ENCODE data around the gene ATP2A2.
"Not testable (repeated sequence)": the region's sequence is repeated elsewhere in the genome, so short reads cannot be mapped to it uniquely, and the experiment has no call there.

The ATP2A2 gene

DNA sequence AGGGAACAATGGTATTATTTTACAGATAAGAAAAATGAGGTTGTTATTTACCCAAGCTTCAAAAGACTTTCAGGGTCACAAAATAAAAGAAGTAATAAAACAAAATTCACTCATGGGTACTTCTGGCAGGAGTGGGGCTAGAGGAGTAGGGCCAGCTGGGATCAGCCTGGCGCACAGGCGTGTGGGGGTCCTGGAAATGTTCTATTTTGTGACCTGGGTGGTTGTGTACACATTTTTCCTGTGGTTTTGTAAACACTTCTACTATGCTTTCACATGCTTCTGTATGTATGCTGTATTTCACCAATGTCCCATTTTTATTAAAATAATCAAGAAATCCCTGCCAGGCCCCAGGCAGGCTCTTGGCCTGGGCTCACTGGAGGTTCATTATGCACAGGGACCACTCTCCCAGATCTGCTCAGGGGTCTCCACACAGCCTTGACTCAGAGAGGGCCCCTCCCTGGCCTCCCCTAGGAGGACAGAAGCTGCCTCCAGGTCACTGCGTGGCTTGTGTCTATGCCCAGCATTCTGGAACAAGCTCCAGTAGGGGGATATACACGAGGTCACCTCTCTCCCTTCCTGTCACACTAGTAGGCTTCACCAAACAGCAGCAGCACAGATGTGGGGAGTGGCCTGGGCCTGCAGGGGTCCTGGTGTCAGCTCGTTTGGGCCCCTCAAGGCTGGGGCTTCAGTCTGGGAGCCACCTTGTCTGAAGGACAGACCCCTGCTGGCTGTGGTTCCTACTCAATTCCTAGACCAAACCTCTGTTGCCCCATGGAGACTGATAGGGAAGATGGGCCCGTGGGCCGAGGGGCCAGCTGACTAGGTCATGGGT is 84.7 kb downstream of the ATP2A2 start:
- no peak for DNase-seq (ENCODE audit: extremely low read depth in 1 of 2, low read depth in 1 of 2)

DNA sequence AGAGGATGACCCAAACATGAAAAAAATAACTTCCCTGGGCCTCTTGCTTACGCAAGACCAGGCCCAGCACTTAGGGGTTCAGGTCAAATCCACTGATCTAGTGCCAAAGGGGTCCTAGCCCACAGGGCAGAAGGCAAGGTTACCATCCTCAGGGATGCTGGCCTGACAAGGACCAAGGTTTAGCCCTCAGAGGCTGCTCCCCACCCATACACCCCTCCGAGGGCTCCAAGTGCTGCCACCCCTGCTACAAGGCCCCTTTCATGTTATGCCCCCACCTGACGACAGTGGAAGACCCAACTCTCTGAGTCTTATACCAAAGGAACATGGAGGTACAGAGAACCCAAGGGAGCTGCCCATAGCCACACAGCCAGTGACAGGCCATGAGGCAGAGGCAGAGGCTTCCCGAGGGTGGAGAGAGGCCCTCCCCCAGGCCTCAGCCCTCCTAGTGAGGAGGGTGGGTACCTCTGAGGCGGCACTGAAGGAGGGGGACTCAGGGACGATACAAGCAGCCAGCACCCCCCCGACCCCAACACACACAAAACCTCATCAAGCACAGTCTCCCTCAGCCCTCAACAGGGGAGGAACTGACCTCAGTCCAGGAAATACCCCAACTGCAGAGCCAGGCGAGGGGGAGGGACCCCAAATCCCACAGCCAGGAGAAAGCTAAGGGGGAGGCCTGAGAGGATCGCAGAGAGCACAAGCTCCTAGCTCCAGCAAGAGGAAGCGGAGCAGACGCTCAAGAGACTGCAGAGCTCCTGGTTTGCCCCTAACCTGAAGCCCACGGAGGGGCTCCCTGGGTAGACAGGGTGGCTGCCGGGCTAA is 85.5 kb downstream of the ATP2A2 start:
- DNase-seq (ENCODE audit: extremely low read depth in 1 of 2, low read depth in 1 of 2): no peak

DNA sequence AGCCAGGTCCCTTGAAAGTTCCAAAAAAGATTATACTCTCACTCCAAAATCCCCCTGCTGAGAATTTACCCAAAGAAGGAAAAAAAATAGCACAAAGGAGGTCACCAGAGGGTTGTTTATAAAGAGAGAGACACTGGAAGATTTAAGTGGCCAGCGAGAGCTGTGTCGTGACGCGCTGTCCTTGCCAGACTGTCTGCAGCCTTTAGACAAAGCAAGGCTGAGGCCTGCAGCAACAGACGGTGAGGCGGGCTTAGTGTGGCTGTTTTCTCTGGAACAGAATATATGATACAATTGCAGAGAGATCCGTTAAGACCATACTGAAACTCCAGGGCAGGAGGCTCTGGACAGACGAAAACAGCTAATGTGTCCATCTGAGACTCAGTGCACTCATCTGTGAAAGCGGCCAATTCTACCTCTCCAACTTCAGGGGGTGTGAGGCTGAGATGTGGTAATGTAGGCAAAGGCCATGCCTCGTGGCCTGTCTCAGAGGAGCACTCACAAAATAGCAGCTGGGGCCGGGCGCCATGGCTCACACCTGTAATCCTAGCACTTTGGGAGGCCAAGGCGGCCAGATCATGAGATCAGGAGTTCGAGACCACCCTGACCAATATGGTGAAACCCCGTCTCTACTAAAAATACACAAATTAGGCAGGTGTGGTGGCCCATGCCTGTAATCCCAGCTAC is 86.3 kb downstream of the ATP2A2 start:
- DNase-seq (ENCODE audit: extremely low read depth in 1 of 2, low read depth in 1 of 2): no peak

DNA sequence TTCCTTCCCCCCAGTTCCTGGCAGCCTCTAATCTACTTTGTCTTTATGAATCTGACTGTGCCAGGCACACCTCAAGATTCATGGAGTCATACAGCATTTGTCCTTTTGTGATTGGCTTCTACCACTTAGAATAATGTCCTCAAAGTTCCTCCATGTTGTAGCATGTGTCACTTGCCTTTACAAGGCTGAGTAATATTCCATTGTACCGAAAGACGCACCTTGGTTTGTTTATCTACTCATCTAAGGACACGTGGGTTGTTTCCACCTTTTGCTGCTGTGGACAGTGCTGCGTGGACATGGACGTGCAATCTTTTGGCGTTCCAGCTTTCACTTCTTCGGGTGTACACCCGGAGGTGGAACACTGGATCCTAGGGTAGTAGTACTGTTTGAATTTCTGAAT is 88.9 kb downstream of the ATP2A2 start:
- no peak for DNase-seq (ENCODE audit: extremely low read depth in 1 of 2, low read depth in 1 of 2)

DNA sequence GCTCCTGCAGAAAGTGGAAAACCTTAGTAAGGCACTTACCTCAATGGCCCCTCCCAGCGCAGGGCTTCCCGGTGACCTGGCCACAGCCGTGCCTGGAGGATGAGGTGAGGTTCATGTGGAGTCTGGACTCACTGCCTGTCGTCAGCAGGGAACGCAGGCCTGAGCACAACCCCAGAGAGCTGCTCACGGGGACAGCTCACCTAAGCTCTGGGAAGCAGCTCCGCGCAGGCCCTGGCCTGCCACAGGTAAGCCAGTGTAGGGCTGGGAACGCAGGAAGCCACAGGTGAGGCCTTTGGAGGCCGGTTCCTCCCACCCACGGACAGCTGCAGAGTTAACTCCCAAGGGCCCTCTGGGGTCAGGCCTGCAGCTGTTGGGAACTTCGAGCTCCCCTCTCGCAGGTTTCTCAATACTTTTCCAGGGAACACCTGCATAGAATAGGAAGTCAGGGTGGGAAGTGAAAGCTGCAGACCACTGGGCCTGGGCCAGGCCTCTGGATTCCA is 89.7 kb downstream of the ATP2A2 start:
- DNase-seq (ENCODE audit: extremely low read depth in 1 of 2, low read depth in 1 of 2): no peak

DNA sequence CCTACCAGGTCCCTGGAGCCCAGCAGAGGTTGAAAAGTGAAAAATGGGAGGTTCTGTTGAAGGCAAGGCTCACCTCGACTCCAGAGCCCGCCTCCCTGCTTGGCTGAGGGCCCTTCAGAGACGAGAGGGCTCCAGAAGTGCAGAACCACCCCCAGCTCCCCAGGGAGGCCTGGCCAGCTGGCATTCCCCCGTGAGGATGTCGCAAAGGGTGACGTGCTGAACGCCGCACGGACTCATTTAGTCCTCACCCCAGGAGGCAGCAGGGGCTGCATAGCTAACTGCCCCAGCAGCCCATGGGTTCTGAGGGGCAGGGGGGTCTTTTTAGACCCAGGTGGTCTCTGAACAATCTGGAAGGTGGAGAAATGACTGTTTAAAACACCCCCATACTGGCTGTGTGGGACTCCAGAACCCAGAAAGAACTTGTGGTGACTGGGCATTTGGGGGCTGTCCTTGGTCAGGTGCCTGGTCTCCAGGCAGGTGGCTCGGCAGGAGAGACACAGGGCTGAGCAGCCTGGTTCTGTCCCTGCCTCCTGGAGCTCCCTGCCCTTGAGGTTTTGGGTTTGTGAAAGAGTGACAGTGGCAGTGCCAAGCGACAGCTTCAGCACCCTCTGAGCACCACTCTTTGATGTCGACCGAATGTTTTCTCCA is 90.5 kb downstream of the ATP2A2 start:
- DNase-seq (ENCODE audit: extremely low read depth in 1 of 2, low read depth in 1 of 2): no peak

DNA sequence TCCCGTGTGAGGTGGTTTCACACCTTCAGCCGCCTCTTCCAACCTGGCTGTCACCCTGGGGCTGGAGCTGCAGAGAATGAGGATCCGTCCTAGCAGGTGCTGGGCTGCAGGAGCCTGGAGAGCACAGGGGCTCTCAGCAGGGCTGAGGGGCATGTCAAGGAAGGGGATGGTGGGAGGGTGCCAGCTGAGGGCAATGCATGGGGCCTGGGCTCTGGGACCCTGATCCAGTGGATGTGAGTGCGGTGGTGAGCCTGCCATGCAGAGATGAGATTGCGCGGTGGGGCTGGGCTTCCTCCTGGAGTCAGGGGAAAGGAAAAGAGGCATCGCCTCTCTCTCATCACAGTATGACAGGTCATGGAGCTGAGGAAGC is 91.0 kb downstream of the ATP2A2 start:
- DNase-seq (ENCODE audit: extremely low read depth in 1 of 2, low read depth in 1 of 2): no peak

DNA sequence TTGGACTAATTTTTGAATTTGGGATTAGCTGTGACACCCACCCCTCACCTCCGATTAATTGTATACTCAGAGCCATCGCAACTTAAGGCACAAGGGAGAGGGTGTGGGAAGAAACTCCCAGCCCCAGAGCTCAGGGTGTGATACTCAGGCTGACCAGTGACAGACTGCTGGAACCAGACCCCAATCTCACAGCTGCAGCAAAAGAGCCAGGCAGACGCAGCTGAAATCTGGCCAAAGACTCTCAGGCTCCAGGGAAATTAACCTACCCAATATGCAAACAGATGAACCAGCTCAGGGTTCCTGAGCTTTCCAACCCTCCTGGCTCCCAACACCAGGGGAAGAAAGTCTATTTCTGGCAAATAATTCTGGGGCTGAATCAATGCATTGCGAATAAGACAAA is 92.0 kb downstream of the ATP2A2 start:
- no peak for DNase-seq (ENCODE audit: extremely low read depth in 1 of 2, low read depth in 1 of 2)

DNA sequence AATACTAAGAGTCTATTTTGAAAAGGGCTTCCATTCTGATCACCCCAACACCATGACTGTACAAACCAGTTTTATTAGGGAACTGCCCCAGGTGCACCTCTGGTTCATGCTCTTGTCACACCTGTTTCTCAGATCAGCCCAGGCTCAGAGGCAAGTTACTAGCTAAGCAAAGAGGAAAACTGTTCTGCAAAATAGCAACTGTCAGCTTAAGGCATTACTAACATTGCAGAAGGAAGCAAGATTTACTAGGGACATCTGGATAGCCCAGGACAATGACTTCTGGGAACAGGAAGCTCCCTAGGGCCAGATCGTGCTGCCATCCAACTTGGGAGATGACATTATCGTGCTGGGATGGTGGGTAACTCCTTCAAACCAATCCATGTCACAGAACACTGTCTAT is 92.4 kb downstream of the ATP2A2 start:
- no peak for DNase-seq (ENCODE audit: extremely low read depth in 1 of 2, low read depth in 1 of 2)

DNA sequence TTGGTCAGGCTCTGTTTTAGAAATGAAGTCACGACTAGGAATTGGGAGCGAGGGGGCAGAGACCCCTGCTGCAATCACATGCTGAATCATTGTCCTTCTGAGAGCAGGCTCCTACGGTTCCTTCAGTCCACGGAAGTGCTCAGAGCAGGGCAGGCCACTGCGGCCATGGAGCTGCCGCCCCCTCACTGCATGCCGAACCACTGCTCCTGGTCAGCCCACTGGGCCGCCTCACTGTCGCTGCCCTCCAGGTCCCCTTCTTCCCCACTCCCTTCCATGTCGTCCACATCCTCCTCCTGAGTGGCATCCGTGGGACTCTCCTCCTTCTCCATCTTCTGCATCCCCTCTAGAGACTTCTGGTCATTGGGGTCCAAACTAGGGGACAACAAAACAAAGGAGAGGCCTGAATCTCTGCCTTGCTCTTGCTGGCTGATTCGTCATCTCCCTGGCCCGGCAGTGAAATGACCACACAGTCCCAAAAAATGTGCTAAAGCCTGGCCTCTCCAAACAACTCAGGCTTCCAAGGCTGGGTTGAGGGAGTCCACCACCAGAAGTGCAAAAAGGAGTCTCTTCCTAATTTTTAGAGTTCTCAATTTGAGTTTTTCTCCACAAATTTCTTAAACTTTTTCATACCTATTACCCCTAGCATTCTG is 93.0 kb downstream of the ATP2A2 start:
- DNase-seq (ENCODE audit: extremely low read depth in 1 of 2, low read depth in 1 of 2): no peak

DNA sequence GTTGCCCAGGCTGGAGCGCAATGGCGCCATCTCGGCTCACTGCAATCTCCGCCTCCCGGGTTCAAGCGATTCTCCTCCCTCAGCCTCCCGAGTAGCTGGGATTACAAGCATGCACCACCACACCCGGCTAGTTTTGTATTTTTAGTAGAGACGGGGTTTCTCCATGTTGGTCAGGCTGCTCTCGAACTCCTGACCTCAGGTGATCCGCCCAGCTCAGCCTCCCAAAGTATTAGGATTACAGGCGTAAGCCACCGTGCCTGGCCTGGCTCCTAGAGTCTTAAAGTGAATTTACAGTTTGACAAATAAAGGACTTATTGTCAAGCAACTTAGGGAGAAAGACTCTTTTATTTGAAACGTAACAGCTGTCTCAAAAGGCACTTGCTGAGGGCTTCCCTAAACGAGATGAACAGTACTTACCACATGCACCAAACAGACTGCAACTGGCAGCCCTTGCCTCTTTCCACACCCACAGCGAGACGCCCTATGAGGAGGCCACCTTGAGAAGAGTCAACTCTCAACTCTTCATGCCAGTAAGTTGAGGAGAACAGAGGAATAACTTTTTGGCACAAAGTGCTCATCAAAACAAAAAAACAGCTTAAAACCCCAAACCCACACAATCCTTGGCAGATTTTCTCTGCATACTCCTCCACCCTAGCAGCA is 97.2 kb downstream of the ATP2A2 start:
- not testable (repeated sequence) for DNase-seq (ENCODE audit: extremely low read depth in 1 of 2, low read depth in 1 of 2)

DNA sequence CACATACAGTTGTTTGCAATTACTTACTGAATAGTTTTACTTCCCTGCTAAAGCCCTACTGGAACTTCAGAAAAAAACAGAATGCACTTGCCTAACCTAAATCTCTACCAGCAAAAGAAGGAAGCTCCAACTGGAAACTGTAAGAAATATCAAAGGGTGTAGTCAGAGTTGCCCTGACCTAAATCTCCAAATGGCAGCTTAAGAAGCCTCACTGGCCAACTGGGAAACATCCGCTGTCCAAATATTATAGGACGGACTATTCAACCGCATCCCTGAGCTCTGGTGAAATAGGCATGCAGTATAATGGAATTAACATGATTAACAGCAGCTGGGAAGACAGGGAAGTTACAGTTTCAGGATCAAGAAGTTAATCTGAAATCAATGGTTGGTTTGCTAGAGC is 98.2 kb downstream of the ATP2A2 start:
- no peak for DNase-seq (ENCODE audit: extremely low read depth in 1 of 2, low read depth in 1 of 2)

DNA sequence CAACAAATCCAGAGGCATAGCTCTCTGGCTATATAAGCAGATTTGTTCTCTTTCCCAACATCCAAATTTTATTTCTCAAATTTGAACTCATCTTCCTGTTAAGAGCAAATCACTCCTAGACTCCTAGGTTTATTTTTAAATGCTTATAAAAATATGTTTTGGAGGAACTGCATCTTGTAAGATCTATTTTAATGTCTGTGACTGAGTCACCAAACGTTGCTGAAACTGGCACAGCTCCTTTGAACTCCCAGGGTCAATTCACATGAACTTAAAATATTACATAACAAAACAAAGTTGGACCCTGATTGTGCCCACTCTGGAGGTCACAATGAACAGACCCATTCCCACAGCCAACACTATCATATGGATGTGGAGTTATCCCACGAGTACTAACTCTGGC is 98.6 kb downstream of the ATP2A2 start:
- no peak for DNase-seq (ENCODE audit: extremely low read depth in 1 of 2, low read depth in 1 of 2)

DNA sequence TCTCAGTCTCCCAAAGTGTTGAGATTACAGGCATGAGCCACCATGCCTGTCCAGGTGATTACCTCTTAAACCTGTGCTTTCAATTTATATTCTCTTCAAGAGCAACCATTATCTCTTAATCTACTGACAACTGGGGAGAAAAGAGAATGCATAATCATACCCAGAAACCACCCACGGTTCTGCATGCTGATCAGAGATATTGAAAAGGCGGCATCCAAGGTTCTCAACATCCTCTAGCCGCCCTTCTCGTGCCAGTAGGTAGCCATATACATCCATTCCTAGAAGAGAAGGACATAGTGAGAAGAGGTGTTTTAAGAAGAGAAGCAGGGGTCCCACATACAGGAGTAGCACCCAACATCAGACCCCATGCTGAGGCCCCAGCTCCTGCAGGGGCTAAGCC is 101.6 kb downstream of the ATP2A2 start:
- DNase-seq (ENCODE audit: extremely low read depth in 1 of 2, low read depth in 1 of 2): no peak
